Gastroesophageal sphincter (tissue), 3 donors: ENCODE data around the gene LINC00237.

Experiments
- EP300 ChIP-seq: sonication (generic); formaldehyde crosslinking; IDR thresholded peaks from one replicate; pipeline ENCODE4 v1.6.1; 2017; ENCODE audit warnings: antibody characterized with exemption, mild to moderate bottlenecking
- POLR2A ChIP-seq, 2 donors: fragments of 450-650 bp; IDR thresholded peaks; one replicate each; pipeline ENCODE4 v1.6.1; 2017; ENCODE audit warnings: antibody characterized with exemption in 2 of 2, mild to moderate bottlenecking in 2 of 2, moderate library complexity in 1 of 2
- POLR2AphosphoS5 ChIP-seq: sonication (generic); formaldehyde crosslinking; IDR thresholded peaks from one replicate; pipeline ENCODE4 v1.6.1; 2017; ENCODE audit warnings: antibody characterized with exemption
- TF ChIP-seq, protein P1 (sequence below), 4 experiments: fragments of 200-600 bp in 2 of 4; fragments of 450-650 bp in 2 of 4; sonication (generic) in 1 of 4; IDR thresholded peaks; one replicate each; pipeline ENCODE4 v1.5.1; 2017 to 2019; ENCODE audit warnings: antibody characterized with exemption in 4 of 4, mild to moderate bottlenecking in 2 of 4, moderate library complexity in 2 of 4

DNA sequence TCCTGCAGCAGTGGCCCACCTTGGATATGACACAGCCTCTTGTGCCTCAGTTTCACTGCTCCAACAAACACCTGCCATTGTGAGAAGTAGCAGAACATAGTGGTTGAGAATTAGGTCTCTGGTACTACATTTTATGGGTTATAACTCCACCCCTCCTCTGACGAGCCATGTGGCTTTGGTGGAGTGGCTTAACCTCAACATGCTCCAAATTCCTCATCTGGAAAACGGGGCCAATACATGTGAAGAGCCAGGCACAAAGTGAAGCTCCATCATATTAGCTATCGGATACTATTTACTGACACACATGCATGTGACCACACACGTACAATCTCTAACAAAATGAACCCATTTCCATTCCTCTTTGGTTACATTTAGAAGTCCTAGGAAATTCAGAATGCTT is 11.4 kb upstream of the LINC00237 start:
- TF ChIP-seq, protein P1, sequence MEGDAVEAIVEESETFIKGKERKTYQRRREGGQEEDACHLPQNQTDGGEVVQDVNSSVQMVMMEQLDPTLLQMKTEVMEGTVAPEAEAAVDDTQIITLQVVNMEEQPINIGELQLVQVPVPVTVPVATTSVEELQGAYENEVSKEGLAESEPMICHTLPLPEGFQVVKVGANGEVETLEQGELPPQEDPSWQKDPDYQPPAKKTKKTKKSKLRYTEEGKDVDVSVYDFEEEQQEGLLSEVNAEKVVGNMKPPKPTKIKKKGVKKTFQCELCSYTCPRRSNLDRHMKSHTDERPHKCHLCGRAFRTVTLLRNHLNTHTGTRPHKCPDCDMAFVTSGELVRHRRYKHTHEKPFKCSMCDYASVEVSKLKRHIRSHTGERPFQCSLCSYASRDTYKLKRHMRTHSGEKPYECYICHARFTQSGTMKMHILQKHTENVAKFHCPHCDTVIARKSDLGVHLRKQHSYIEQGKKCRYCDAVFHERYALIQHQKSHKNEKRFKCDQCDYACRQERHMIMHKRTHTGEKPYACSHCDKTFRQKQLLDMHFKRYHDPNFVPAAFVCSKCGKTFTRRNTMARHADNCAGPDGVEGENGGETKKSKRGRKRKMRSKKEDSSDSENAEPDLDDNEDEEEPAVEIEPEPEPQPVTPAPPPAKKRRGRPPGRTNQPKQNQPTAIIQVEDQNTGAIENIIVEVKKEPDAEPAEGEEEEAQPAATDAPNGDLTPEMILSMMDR (IDR thresholded peaks at IDR 0.05): no peak
- TF ChIP-seq POLR2A (IDR thresholded peaks at IDR 0.05) (no peak), POLR2AphosphoS5 (no peak), EP300 (no peak)
